GM23248 (cell line): ENCODE measurements around the gene FAM114A1.

Experiments
- EZH2 ChIP-seq: fragments of 200-600 bp; sonication (generic); IDR thresholded peaks from 2 replicates; pipeline ENCODE4 v1.6.1; 2018; ENCODE audit warnings: antibody characterized with exemption, mild to moderate bottlenecking; ENCODE audit not compliant: insufficient read depth, poor library complexity, severe bottlenecking
- EZH2phosphoT487 ChIP-seq: fragments of 200-600 bp; sonication (generic); IDR thresholded peaks from 2 replicates; pipeline ENCODE4 v1.6.1; 2018; ENCODE audit warnings: antibody characterized with exemption, moderate library complexity, mild to moderate bottlenecking, low read depth; ENCODE audit not compliant: insufficient read depth

GRCh38 chr4:38909015-38909414 lies 41.4 kb downstream of the FAM114A1 start:
- TF ChIP-seq EZH2 = no peak
- TF ChIP-seq EZH2phosphoT487 = no peak
